Activated CD8-positive, alpha-beta T cell treated with anti-CD3 and anti-CD28 coated beads for 36 hours (primary cell): ENCODE measurements around the gene GNAT1. TPM values are rescaled to one million over a fixed set of nuclear protein-coding genes. Genes with fewer than 3 reads are reported as not detected.

Experiments
- ATAC-seq: fragments of 200-7000 bp; cut with Tn5 transposase; one replicate; pipeline ENCODE4 v1.10.0; 2021; ENCODE audit warnings: mild to moderate bottlenecking, moderate library complexity
- CTCF ChIA-PET: fragments of 350-600 bp; sonication (Branson Sonifier 250); formaldehyde crosslinking; loops from one replicate; lab custom pipeline; 2021; ENCODE audit warnings: antibody characterized with exemption; lab: Charles Lee
- POLR2A ChIA-PET: fragments of 350-600 bp; sonication (Branson Sonifier 250); formaldehyde crosslinking; loops from one replicate; lab custom pipeline; 2021; ENCODE audit warnings: antibody characterized with exemption; lab: Charles Lee
- DNase-seq: peaks from one replicate; pipeline ENCODE4 v3.0.0-alpha.2; 2020
- H3K27ac Mint-ChIP-seq: one replicate; pipeline ENCODE4 v1.8.0; 2021; ENCODE audit warnings: mild to moderate bottlenecking, mixed read lengths
- H3K27me3 Mint-ChIP-seq: one replicate; pipeline ENCODE4 v1.8.0; 2021; ENCODE audit warnings: mixed read lengths
- H3K36me3 Mint-ChIP-seq: one replicate; pipeline ENCODE4 v1.8.0; 2021; ENCODE audit warnings: low read depth, mixed read lengths
- H3K4me1 Mint-ChIP-seq: one replicate; pipeline ENCODE4 v1.8.0; 2021; ENCODE audit warnings: low read depth, mixed read lengths
- H3K4me3 Mint-ChIP-seq: one replicate; pipeline ENCODE4 v1.8.0; 2021; ENCODE audit warnings: mild to moderate bottlenecking, moderate library complexity, mixed read lengths
- H3K9me3 Mint-ChIP-seq: one replicate; pipeline ENCODE4 v1.8.0; 2021; ENCODE audit warnings: mixed read lengths
- intact Hi-C: fragments of 100-400 bp; cut with micrococcal nuclease; formaldehyde crosslinking; loops from one replicate; pipeline ENCODE4 v1.10.0; 2022
- total RNA-seq, 2 experiments: library from RNA; stranded (reverse); gene quantifications; one replicate each; pipeline ENCODE4 v1.2.3, GENCODE V29; 2021
- TF ChIP-seq, protein P1 (sequence below): fragments of 200-600 bp; IDR thresholded peaks from one replicate; pipeline ENCODE4 v1.8.0; 2022; ENCODE audit warnings: antibody characterized with exemption, mild to moderate bottlenecking

GNAT1 gene
- total RNA-seq, 2 experiments from 2014 or later: 0.11 to 0.23 TPM

DNA sequence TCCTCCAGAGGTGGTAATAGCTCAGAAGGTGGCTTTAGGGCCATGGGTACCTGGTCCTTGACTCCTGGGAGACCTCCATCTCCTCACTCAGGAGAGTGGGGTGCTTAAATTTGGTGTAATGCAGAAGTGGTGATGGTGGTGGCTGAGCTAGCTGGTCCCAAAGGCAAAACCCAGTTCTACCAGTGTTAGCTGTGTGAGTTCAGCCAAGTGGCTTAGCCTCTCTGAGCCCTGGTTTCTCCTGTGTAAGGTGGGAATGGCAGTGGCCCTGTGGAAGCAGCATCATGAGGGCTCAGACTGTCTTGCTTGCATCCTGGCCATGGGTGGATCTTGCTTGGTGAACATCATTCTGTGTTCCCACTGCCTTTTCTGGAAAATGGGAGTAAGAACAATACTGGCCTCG, 26.9 kb upstream of the GNAT1 start:
- no peak overlapping the region for H3K4me3 Mint-ChIP-seq
- no peak overlapping the region for H3K27ac Mint-ChIP-seq
- POLR2A ChIA-PET: interaction anchor here (0.5 kb wide), 1 partner anchor 1707 kb away, joined by 3 read pairs; no protein-coding TSS in a partner anchor
- intact Hi-C loops: no loop called here
- ATAC-seq: no peak
- no peaks in the 10 kb centered on the region for H3K36me3 Mint-ChIP-seq
- CTCF ChIA-PET: interaction anchor here (1.4 kb wide), 2 partner anchors 13 to 30 kb away, joined by 4 read pairs; no protein-coding TSS in a partner anchor
- TF ChIP-seq, protein P1, sequence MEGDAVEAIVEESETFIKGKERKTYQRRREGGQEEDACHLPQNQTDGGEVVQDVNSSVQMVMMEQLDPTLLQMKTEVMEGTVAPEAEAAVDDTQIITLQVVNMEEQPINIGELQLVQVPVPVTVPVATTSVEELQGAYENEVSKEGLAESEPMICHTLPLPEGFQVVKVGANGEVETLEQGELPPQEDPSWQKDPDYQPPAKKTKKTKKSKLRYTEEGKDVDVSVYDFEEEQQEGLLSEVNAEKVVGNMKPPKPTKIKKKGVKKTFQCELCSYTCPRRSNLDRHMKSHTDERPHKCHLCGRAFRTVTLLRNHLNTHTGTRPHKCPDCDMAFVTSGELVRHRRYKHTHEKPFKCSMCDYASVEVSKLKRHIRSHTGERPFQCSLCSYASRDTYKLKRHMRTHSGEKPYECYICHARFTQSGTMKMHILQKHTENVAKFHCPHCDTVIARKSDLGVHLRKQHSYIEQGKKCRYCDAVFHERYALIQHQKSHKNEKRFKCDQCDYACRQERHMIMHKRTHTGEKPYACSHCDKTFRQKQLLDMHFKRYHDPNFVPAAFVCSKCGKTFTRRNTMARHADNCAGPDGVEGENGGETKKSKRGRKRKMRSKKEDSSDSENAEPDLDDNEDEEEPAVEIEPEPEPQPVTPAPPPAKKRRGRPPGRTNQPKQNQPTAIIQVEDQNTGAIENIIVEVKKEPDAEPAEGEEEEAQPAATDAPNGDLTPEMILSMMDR: no peak
- H3K9me3 Mint-ChIP-seq: no peaks in the 10 kb centered on the region
- H3K4me1 Mint-ChIP-seq: no peaks in the 10 kb centered on the region
- H3K27me3 Mint-ChIP-seq: no peaks in the 10 kb centered on the region
- no peak for DNase-seq

DNA sequence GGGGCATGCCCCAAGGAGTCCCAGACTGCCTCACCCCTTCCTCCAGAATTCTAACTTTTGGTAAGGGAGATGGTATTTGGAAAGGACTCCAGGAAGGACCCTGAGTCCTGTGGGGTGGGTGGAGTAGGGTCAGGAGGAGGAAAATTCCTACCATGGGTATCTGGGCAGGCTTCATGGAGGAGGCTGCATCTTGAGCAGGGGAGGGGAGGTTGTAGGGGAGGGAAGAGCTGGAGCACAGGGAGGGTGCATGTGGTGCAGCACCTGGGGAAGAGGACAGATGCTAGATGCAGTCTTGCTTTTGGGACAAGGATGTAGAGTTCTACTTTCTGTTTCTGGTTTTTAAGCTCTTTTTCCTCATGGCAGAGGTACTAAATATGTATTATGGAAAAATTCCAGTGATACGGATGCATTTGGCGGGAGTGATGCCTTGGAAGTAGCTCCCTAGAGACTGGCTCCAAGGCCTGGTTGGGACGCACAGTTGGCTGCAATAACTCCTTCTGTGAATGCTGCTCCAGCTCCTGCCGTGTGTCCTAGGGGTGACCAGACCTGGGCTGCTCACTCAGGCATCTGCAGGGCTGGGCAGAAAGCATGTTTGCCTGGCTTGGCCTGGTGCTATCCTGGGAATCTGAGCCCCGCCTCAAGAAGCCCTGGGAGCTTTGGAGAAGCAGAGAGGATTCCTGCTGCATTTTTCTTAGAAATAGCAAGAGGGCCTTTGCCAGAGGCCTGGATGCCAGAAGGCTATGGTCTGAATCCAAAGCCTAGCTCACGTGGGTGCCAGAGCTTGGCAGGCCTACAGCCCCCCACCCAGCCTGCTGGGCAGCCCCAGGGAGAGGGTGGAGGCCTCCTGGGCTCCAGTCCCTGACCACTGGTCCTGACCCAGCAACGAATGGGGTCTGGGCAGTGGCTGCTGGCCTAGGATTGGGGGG, 26.2 kb upstream of the GNAT1 start:
- intact Hi-C loops: no loop called here
- H3K4me1 Mint-ChIP-seq: no peaks in the 10 kb centered on the region
- DNase-seq: no peak
- H3K27me3 Mint-ChIP-seq: no peaks in the 10 kb centered on the region
- no peak for ATAC-seq
- TF ChIP-seq, protein P1: no peak
- H3K36me3 Mint-ChIP-seq: no peaks in the 10 kb centered on the region
- H3K27ac Mint-ChIP-seq: no peak overlapping the region
- ChIA-PET POLR2A (interaction anchor here (0.5 kb wide), 1 partner anchor 1708 kb away, joined by 3 read pairs; no protein-coding TSS in a partner anchor), CTCF (interaction anchor here (0.7 to 1.4 kb wide), 3 partner anchors 10 to 44 kb away, joined by 3 to 4 read pairs (median 4); no protein-coding TSS in a partner anchor)
- H3K4me3 Mint-ChIP-seq: no peak overlapping the region
- no peaks in the 10 kb centered on the region for H3K9me3 Mint-ChIP-seq

DNA sequence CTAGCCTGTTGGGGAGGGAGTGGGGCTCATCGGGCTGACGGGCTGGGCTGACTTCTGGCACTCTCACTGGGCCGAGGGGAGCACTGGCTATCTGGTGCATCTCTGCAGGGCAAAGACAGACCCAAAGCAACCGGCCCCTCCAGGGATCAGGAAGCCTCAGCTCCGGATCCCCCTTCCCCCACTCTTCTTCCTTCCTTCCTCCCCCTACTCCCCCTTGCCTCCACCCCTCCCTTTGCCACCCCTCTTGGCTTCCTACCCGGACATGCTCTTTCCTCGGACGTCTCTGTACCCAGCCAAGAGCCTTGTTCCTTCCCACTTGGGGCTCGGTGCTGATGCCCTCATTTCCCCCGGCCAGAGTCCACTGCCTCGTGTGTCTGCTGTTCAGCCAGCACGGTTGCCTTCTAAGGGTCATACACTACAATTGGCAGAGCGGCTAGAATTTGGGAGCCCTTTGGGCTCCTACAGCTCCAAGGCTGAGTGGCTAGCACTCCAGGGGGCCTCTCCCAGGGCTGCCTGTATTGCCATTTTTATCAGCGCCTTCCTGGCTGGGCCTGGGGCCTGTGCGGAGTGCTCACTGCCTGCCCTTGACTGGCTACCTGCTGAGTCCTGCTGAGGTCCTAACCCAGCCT, 25.4 kb upstream of the GNAT1 start:
- TF ChIP-seq, protein P1: no peak
- ATAC-seq (no peak), DNase-seq (no peak)
- intact Hi-C loops: no loop called here
- CTCF ChIA-PET: interaction anchor here (0.7 to 1.4 kb wide), 3 partner anchors 10 to 45 kb away, joined by 3 to 4 read pairs (median 4); no protein-coding TSS in a partner anchor
- H3K4me3 Mint-ChIP-seq: no peak overlapping the region
- no peaks in the 10 kb centered on the region for H3K36me3 Mint-ChIP-seq
- no peak overlapping the region for H3K27ac Mint-ChIP-seq
- H3K27me3 Mint-ChIP-seq: no peaks in the 10 kb centered on the region
- POLR2A ChIA-PET: no interaction called here
- no peaks in the 10 kb centered on the region for H3K9me3 Mint-ChIP-seq
- no peaks in the 10 kb centered on the region for H3K4me1 Mint-ChIP-seq

DNA sequence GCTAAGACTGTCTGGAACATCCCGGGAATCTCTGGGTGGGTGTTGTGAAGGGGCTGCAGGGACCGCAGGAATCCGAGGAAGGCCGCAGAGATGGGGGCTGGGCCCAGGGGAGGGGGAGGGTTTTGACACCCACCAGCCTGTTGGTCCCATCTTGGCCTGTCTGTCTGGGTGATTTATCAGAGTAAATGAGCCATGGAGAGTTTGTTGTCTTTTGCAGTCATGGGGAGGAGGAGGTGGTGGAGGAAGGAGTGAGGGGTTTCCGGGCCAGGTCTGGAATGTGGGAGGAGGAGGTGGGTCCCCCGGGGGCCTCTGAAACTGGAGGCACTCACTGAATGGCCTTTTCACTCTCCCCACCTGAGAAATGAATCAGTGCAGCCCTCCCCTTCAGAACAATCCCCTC, 24.8 kb upstream of the GNAT1 start:
- Mint-ChIP-seq H3K36me3 (no peaks in the 10 kb centered on the region), H3K27ac (no peak overlapping the region), H3K4me3 (no peak overlapping the region), H3K27me3 (no peaks in the 10 kb centered on the region), H3K4me1 (no peaks in the 10 kb centered on the region), H3K9me3 (no peaks in the 10 kb centered on the region)
- DNase-seq (no peak), ATAC-seq (no peak)
- intact Hi-C loops: no loop called here
- TF ChIP-seq, protein P1: no peak
- CTCF ChIA-PET: no interaction called here
- POLR2A ChIA-PET: no interaction called here
